Right atrium auricular region (tissue), 2 donors: ENCODE results near the gene MAP7D2. TPM values are rescaled to one million over a fixed set of nuclear protein-coding genes. Genes with fewer than 3 reads are reported as not detected.

Experiments used
- DNase-seq: peaks from one replicate; pipeline ENCODE4 v3.0.0-alpha.2; 2019; ENCODE audit warnings: low spot score
- H3K27ac ChIP-seq, 2 donors: fragments of 200-600 bp; sonication (generic); 1 replicate in 1 of 2; 2 replicates in 1 of 2; pipeline ENCODE4 v1.5.1; 2016 to 2019
- H3K27me3 ChIP-seq, 2 donors: fragments of 200-600 bp; sonication (generic); one replicate each; pipeline versions ENCODE4 v1.5.1 to v1.6.0; 2017 to 2019
- H3K36me3 ChIP-seq: fragments of 200-600 bp; sonication (generic); one replicate; pipeline ENCODE4 v1.5.1; 2016
- H3K4me1 ChIP-seq, 2 donors: fragments of 200-600 bp; sonication (generic); one replicate each; pipeline versions ENCODE4 v1.5.1 to v1.6.0; 2017 to 2019
- H3K4me3 ChIP-seq, 2 donors: fragments of 200-600 bp; sonication (generic); 1 replicate in 1 of 2; 2 replicates in 1 of 2; pipeline ENCODE4 v1.5.1; 2017 to 2019; ENCODE audit warnings: mild to moderate bottlenecking in 1 of 2, moderate library complexity in 1 of 2
- H3K9me3 ChIP-seq, 2 donors: fragments of 200-600 bp; sonication (generic); one replicate each; pipeline ENCODE4 v1.5.1; 2019
- CTCF ChIP-seq, 2 donors: fragments of 200-600 bp; sonication (generic); IDR thresholded peaks; one replicate each; pipeline ENCODE4 v1.5.1; 2019; ENCODE audit warnings: antibody characterized with exemption in 2 of 2
- total RNA-seq, 2 donors: library from RNA; depleted of rRNA; stranded (reverse); fragments of >200 nt; gene quantifications; one replicate each; pipeline ENCODE4 v1.1.0, GENCODE V29; 2016

Gene MAP7D2
- total RNA-seq, 2 donors from 2014 or later: 0.24 to 0.56 TPM

- Histone ChIP-seq H3K4me3 (no peak overlapping the region), H3K27me3 (no peaks in the 10 kb centered on the region), H3K4me1 (no peaks in the 10 kb centered on the region), H3K36me3 (no peaks in the 10 kb centered on the region), H3K27ac (no peak overlapping the region), H3K9me3 (no peaks in the 10 kb centered on the region)
- DNase-seq: no peak
- TF ChIP-seq CTCF (IDR thresholded peaks at IDR 0.05): no peak
Observed at GRCh38 chrX:20029728-20030127, 87.0 kb downstream of the MAP7D2 start.

- TF ChIP-seq CTCF (IDR thresholded peaks at IDR 0.05): no peak
- Histone ChIP-seq H3K9me3 (no peaks in the 10 kb centered on the region), H3K27ac (no peak overlapping the region), H3K4me1 (no peaks in the 10 kb centered on the region), H3K36me3 (no peaks in the 10 kb centered on the region), H3K27me3 (no peaks in the 10 kb centered on the region), H3K4me3 (no peak overlapping the region)
- no peak for DNase-seq
Observed at GRCh38 chrX:20028588-20028987, 88.1 kb downstream of the MAP7D2 start.

GRCh38 chrX:20026278-20026677 lies 90.4 kb downstream of the MAP7D2 start:
- no peaks in the 10 kb centered on the region for H3K4me1 ChIP-seq
- no peaks in the 10 kb centered on the region for H3K27me3 ChIP-seq
- H3K9me3 ChIP-seq: no peaks in the 10 kb centered on the region
- H3K27ac ChIP-seq: no peak overlapping the region
- H3K36me3 ChIP-seq: no peaks in the 10 kb centered on the region
- no peak overlapping the region for H3K4me3 ChIP-seq
- no peak for DNase-seq
- TF ChIP-seq CTCF (IDR thresholded peaks at IDR 0.05): no peak

GRCh38 chrX:20019672-20020365 lies 96.9 kb downstream of the MAP7D2 start:
- no peak for TF ChIP-seq CTCF (IDR thresholded peaks at IDR 0.05)
- Histone ChIP-seq H3K27me3 (no peaks in the 10 kb centered on the region), H3K9me3 (peaks cover 0 to 19% of the 10 kb centered on the region in 2 donors), H3K4me3 (no peak overlapping the region), H3K27ac (no peak overlapping the region), H3K36me3 (no peaks in the 10 kb centered on the region), H3K4me1 (no peaks in the 10 kb centered on the region)
- no peak for DNase-seq

GRCh38 chrX:20016616-20016945 lies 100.1 kb downstream of the MAP7D2 start:
- H3K9me3 ChIP-seq: peaks cover 0 to 33% of the 10 kb centered on the region in 2 donors
- no peaks in the 10 kb centered on the region for H3K36me3 ChIP-seq
- no peak for TF ChIP-seq CTCF (IDR thresholded peaks at IDR 0.05)
- no peaks in the 10 kb centered on the region for H3K4me1 ChIP-seq
- H3K4me3 ChIP-seq: no peak overlapping the region
- peaks cover 0 to 3% of the 10 kb centered on the region in 2 donors for H3K27me3 ChIP-seq
- DNase-seq: no peak
- H3K27ac ChIP-seq: no peak overlapping the region
